WTC11 (cell line): ENCODE results near the gene KPNA2. TPM values are rescaled to one million over a fixed set of nuclear protein-coding genes. Genes with fewer than 3 reads are reported as not detected.
A peak's percentile ranks its signal among the peaks of the same experiment; 100 is the strongest.
"Not testable (repeated sequence)": the region's sequence is repeated elsewhere in the genome, so short reads cannot be mapped to it uniquely, and the experiment has no call there.

Experiments
- ATAC-seq: fragments of 200-7000 bp; cut with Tn5 transposase; 2 replicates; pipeline ENCODE4 v1.10.0; 2021; ENCODE audit warnings: mild to moderate bottlenecking, moderate library complexity
- CTCF ChIA-PET: fragments of 300-600 bp; sonication (Branson Sonifier 250); formaldehyde crosslinking; loops from one replicate; lab custom pipeline; 2021; ENCODE audit warnings: antibody characterized with exemption; lab: Charles Lee
- POLR2A ChIA-PET: fragments of 350-600 bp; sonication (Branson Sonifier 250); formaldehyde crosslinking; loops from one replicate; lab custom pipeline; 2021; ENCODE audit warnings: antibody characterized with exemption; lab: Charles Lee
- DNase-seq: peaks from one replicate; pipeline ENCODE4 v3.0.0; 2021; ENCODE audit warnings: low spot score
- H3K27ac Mint-ChIP-seq: 2 replicates; pipeline ENCODE4 v1.8.0; 2021; ENCODE audit warnings: mixed read lengths
- H3K27me3 Mint-ChIP-seq: 2 replicates; pipeline ENCODE4 v1.8.0; 2021; ENCODE audit warnings: low read depth, mild to moderate bottlenecking, moderate library complexity, mixed read lengths
- H3K36me3 Mint-ChIP-seq: 2 replicates; pipeline ENCODE4 v1.8.0; 2021; ENCODE audit warnings: mixed read lengths
- H3K4me1 Mint-ChIP-seq: 2 replicates; pipeline ENCODE4 v1.8.0; 2022; ENCODE audit warnings: mixed read lengths
- H3K4me3 Mint-ChIP-seq: 2 replicates; pipeline ENCODE4 v1.8.0; 2021; ENCODE audit warnings: mild to moderate bottlenecking, moderate library complexity, mixed read lengths
- H3K9me3 Mint-ChIP-seq: 2 replicates; pipeline ENCODE4 v1.8.0; 2021; ENCODE audit warnings: mixed read lengths
- CREM ChIP-seq: sonication (generic); formaldehyde crosslinking; IDR thresholded peaks from 2 replicates; pipeline ENCODE4 v1.8.1; 2022; ENCODE audit warnings: mild to moderate bottlenecking, missing genetic modification reagents, moderate library complexity
- CTCF ChIP-seq: fragments of 200-600 bp; IDR thresholded peaks from 2 replicates; pipeline ENCODE4 v1.8.0; 2022; ENCODE audit warnings: antibody characterized with exemption
- ESRRA ChIP-seq: sonication (generic); formaldehyde crosslinking; IDR thresholded peaks from 2 replicates; pipeline ENCODE4 v1.8.1; 2022; ENCODE audit warnings: mild to moderate bottlenecking, missing genetic modification reagents, borderline replicate concordance
- FOXK1 ChIP-seq: sonication (generic); formaldehyde crosslinking; IDR thresholded peaks from 2 replicates; pipeline ENCODE4 v1.8.0; 2022; ENCODE audit warnings: mild to moderate bottlenecking, moderate library complexity, missing genetic modification reagents
- FOXP1 ChIP-seq: sonication (generic); formaldehyde crosslinking; IDR thresholded peaks from 2 replicates; pipeline ENCODE4 v1.8.0; 2022; ENCODE audit warnings: missing genetic modification reagents, mild to moderate bottlenecking, moderate library complexity, borderline replicate concordance
- GABPB1 ChIP-seq: sonication (generic); formaldehyde crosslinking; IDR thresholded peaks from 2 replicates; pipeline ENCODE4 v1.8.1; 2023; ENCODE audit warnings: mild to moderate bottlenecking, missing genetic modification reagents
- MYBL2 ChIP-seq: sonication (generic); formaldehyde crosslinking; IDR thresholded peaks from 2 replicates; pipeline ENCODE4 v1.8.1; 2023; ENCODE audit warnings: mild to moderate bottlenecking, moderate library complexity, missing genetic modification reagents
- NR1H2 ChIP-seq: sonication (generic); formaldehyde crosslinking; IDR thresholded peaks from 2 replicates; pipeline ENCODE4 v1.9.0; 2021; ENCODE audit warnings: mild to moderate bottlenecking, moderate library complexity, missing genetic modification reagents
- SMAD4 ChIP-seq: sonication (generic); formaldehyde crosslinking; IDR thresholded peaks from 2 replicates; pipeline ENCODE4 v1.8.0; 2022; ENCODE audit warnings: mild to moderate bottlenecking, missing genetic modification reagents
- SP1 ChIP-seq: sonication (generic); formaldehyde crosslinking; conservative IDR thresholded peaks from 2 replicates; pipeline ENCODE4 v1.8.1; 2022; ENCODE audit warnings: missing genetic modification reagents
- USF2 ChIP-seq: sonication (generic); formaldehyde crosslinking; IDR thresholded peaks from 2 replicates; pipeline ENCODE4 v1.8.1; 2023; ENCODE audit warnings: mild to moderate bottlenecking, missing genetic modification reagents, moderate library complexity
- ZBTB21 ChIP-seq: sonication (generic); formaldehyde crosslinking; IDR thresholded peaks from 2 replicates; pipeline ENCODE4 v1.8.1; 2023; ENCODE audit warnings: mild to moderate bottlenecking, missing genetic modification reagents, borderline replicate concordance
- ZBTB43 ChIP-seq: sonication (generic); formaldehyde crosslinking; IDR thresholded peaks from 2 replicates; pipeline ENCODE4 v1.8.1; 2023; ENCODE audit warnings: mild to moderate bottlenecking, missing genetic modification reagents
- ZNF138 ChIP-seq: sonication (generic); formaldehyde crosslinking; conservative IDR thresholded peaks from 2 replicates; pipeline ENCODE4 v1.8.1; 2022; ENCODE audit warnings: mild to moderate bottlenecking, moderate library complexity, missing genetic modification reagents
- ZNF423 ChIP-seq: fragments of 250-450 bp; sonication (Bioruptor Pico); IDR thresholded peaks from 2 replicates; pipeline ENCODE4 v2.1.2; 2022; ENCODE audit warnings: mild to moderate bottlenecking, moderate library complexity
- ZNF425 ChIP-seq: fragments of 250-450 bp; sonication (Bioruptor Pico); conservative IDR thresholded peaks from 2 replicates; pipeline ENCODE4 v1.9.0; 2021; ENCODE audit warnings: mild to moderate bottlenecking
- ZSCAN18 ChIP-seq: fragments of 250-450 bp; sonication (Bioruptor Pico); IDR thresholded peaks from 2 replicates; pipeline ENCODE4 v2.1.2; 2022; ENCODE audit warnings: mild to moderate bottlenecking, moderate library complexity
- total RNA-seq: library from RNA; stranded (reverse); gene quantifications from 3 replicates; pipeline ENCODE4 v1.2.3, GENCODE V29; 2021
- TF ChIP-seq, protein P1 (sequence below): sonication (generic); formaldehyde crosslinking; IDR thresholded peaks from 2 replicates; pipeline ENCODE4 v1.8.1; 2023; ENCODE audit warnings: mild to moderate bottlenecking, missing genetic modification reagents
- TF ChIP-seq, protein P2 (sequence below): sonication (generic); formaldehyde crosslinking; IDR thresholded peaks from 2 replicates; pipeline ENCODE4 v1.8.0; 2023; ENCODE audit warnings: missing genetic modification reagents

The KPNA2 gene
- total RNA-seq, 1 experiment from 2014 or later: 466 TPM

DNA sequence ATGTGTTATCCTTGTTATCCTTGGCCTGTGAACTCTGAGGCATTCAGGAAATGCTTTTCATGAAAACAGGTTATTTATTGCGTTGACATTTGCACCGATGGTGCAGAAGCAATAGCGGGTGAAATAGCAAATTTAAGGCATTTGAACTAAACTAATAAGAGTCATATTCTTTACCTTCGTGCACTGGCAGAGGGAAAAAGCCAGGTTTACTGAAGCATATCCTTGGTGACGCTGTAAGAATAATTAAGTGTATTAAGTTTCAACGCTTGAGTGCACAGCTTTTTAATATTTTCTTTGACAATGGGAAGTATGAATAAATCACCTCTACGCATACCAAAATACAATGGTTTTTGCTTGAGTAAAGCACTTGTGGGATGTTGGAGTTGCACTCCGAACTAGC is 13.6 kb upstream of the KPNA2 start:
- no peak for DNase-seq
- ATAC-seq: no peak
- Mint-ChIP-seq H3K9me3 (no peaks in the 10 kb centered on the region), H3K4me3 (peak overlapping the region; percentile 8; the same call in 1 of the 2 replicates)
- no peak for TF ChIP-seq ZNF425 (CRISPR knock-in tag)
- no peak for TF ChIP-seq CTCF
- no peak for TF ChIP-seq FOXP1 (CRISPR knock-in tag)
- no peak for TF ChIP-seq NR1H2 (CRISPR knock-in tag)
- TF ChIP-seq ZNF138 (CRISPR knock-in tag): no peak
- TF ChIP-seq GABPB1 (CRISPR knock-in tag): no peak
- TF ChIP-seq ESRRA (CRISPR knock-in tag): no peak
- TF ChIP-seq, protein P1, sequence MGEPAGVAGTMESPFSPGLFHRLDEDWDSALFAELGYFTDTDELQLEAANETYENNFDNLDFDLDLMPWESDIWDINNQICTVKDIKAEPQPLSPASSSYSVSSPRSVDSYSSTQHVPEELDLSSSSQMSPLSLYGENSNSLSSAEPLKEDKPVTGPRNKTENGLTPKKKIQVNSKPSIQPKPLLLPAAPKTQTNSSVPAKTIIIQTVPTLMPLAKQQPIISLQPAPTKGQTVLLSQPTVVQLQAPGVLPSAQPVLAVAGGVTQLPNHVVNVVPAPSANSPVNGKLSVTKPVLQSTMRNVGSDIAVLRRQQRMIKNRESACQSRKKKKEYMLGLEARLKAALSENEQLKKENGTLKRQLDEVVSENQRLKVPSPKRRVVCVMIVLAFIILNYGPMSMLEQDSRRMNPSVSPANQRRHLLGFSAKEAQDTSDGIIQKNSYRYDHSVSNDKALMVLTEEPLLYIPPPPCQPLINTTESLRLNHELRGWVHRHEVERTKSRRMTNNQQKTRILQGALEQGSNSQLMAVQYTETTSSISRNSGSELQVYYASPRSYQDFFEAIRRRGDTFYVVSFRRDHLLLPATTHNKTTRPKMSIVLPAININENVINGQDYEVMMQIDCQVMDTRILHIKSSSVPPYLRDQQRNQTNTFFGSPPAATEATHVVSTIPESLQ: no peak
- TF ChIP-seq ZBTB21 (CRISPR knock-in tag): no peak
- TF ChIP-seq SP1 (CRISPR knock-in tag): no peak
- no peak for TF ChIP-seq USF2 (CRISPR knock-in tag)
- TF ChIP-seq, protein P2, sequence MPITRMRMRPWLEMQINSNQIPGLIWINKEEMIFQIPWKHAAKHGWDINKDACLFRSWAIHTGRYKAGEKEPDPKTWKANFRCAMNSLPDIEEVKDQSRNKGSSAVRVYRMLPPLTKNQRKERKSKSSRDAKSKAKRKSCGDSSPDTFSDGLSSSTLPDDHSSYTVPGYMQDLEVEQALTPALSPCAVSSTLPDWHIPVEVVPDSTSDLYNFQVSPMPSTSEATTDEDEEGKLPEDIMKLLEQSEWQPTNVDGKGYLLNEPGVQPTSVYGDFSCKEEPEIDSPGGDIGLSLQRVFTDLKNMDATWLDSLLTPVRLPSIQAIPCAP (CRISPR knock-in tag): no peak
- no peak for TF ChIP-seq MYBL2 (CRISPR knock-in tag)
- no peak for TF ChIP-seq ZBTB43 (CRISPR knock-in tag)
- no peak for TF ChIP-seq ZNF423
- TF ChIP-seq CREM (CRISPR knock-in tag): no peak
- TF ChIP-seq ZSCAN18 (CRISPR knock-in tag): no peak
- TF ChIP-seq FOXK1: no peak
- no peak for TF ChIP-seq SMAD4
- TF ChIP-seq, all 79 proteins: peak for 0
- CTCF ChIA-PET: interaction anchor here (0.7 to 1.5 kb wide), 9 partner anchors 9 to 35 kb away, joined by 3 to 7 read pairs (median 3); partner anchors contain the start of gene KPNA2
- peaks cover 22% of the 10 kb centered on the region for H3K4me1 Mint-ChIP-seq
- H3K27me3 Mint-ChIP-seq: no peaks in the 10 kb centered on the region
- no peaks in the 10 kb centered on the region for H3K36me3 Mint-ChIP-seq
- POLR2A ChIA-PET: interaction anchor here (1.0 kb wide), 1 partner anchor 12 kb away, joined by 3 read pairs; no protein-coding TSS in a partner anchor
- no peak overlapping the region for H3K27ac Mint-ChIP-seq

- POLR2A ChIA-PET: interaction anchor here (1.0 kb wide), 1 partner anchor 11 kb away, joined by 3 read pairs; no protein-coding TSS in a partner anchor
- H3K4me3 Mint-ChIP-seq, H3K27ac Mint-ChIP-seq, H3K36me3 Mint-ChIP-seq, ATAC-seq, H3K9me3 Mint-ChIP-seq, H3K27me3 Mint-ChIP-seq: not testable (repeated sequence)
- peaks cover 22% of the 10 kb centered on the region for H3K4me1 Mint-ChIP-seq
- CTCF ChIA-PET: interaction anchor here (0.7 to 1.5 kb wide), 10 partner anchors 9 to 48 kb away, joined by 3 to 7 read pairs (median 3); partner anchors contain the start of gene KPNA2
- DNase-seq: peak; percentile 36
Measured at GRCh38 chr17:68022547-68022946, 13.0 kb upstream of the KPNA2 start.
